Neural progenitor cell (in vitro differentiated cells): Measurements from ENCODE around the gene AOC3. TPM values are rescaled to one million over a fixed set of nuclear protein-coding genes. Genes with fewer than 3 reads are reported as not detected.

Experiments used
- DNase-seq: peaks from one replicate; pipeline ENCODE4 v3.0.0-alpha.2; 2016; ENCODE audit warnings: low spot score
- H2AFZ ChIP-seq: fragments of 200-600 bp; sonication (generic); replicated peaks from 2 replicates; pipeline ENCODE4 v1.6.1; 2016; ENCODE audit warnings: antibody characterized with exemption
- H3F3A ChIP-seq: fragments of 200-600 bp; sonication (generic); 2 replicates; pipeline ENCODE4 v1.6.1; 2016; ENCODE audit warnings: antibody characterized with exemption, low read depth
- H3K27ac ChIP-seq: fragments of 200-600 bp; sonication (generic); 2 replicates; pipeline ENCODE4 v1.5.1; 2016; ENCODE audit warnings: mild to moderate bottlenecking
- H3K27me3 ChIP-seq: fragments of 200-600 bp; sonication (generic); 2 replicates; pipeline ENCODE4 v1.6.1; 2016; ENCODE audit warnings: mild to moderate bottlenecking, moderate library complexity
- H3K36me3 ChIP-seq: fragments of 200-600 bp; sonication (generic); 2 replicates; pipeline ENCODE4 v1.5.1; 2016
- H3K4me1 ChIP-seq: fragments of 200-600 bp; sonication (generic); 2 replicates; pipeline ENCODE4 v1.6.1; 2016; ENCODE audit warnings: mixed run types
- H3K4me2 ChIP-seq: fragments of 200-600 bp; sonication (generic); 2 replicates; pipeline ENCODE4 v1.6.1; 2016
- H3K4me3 ChIP-seq: fragments of 200-600 bp; sonication (generic); 2 replicates; pipeline ENCODE4 v1.5.1; 2016
- H3K79me2 ChIP-seq: fragments of 200-600 bp; sonication (generic); 2 replicates; pipeline ENCODE4 v1.6.1; 2016; ENCODE audit warnings: low read depth
- H3K9ac ChIP-seq: fragments of 200-600 bp; sonication (generic); 2 replicates; pipeline ENCODE4 v1.6.1; 2016
- H3K9me3 ChIP-seq: fragments of 200-600 bp; sonication (generic); 2 replicates; pipeline ENCODE4 v1.5.1; 2016; ENCODE audit warnings: low read depth
- H4K20me1 ChIP-seq: fragments of 200-600 bp; sonication (generic); 2 replicates; pipeline ENCODE4 v1.6.1; 2016; ENCODE audit warnings: low read depth
- H3K27ac Mint-ChIP-seq: 3 replicates; pipeline ENCODE4 v1.8.0; 2021; ENCODE audit warnings: mixed read lengths
- H3K27me3 Mint-ChIP-seq: 2 replicates; pipeline ENCODE4 v1.8.0; 2022; ENCODE audit warnings: low read depth, mild to moderate bottlenecking, inconsistent platforms, moderate library complexity, mixed read lengths; ENCODE audit not compliant: insufficient read depth
- H3K36me3 Mint-ChIP-seq: 3 replicates; pipeline ENCODE4 v1.8.0; 2021; ENCODE audit warnings: mixed read lengths
- H3K4me1 Mint-ChIP-seq: 3 replicates; pipeline ENCODE4 v1.8.0; 2021; ENCODE audit warnings: mixed read lengths
- H3K4me3 Mint-ChIP-seq: 3 replicates; pipeline ENCODE4 v1.8.0; 2021; ENCODE audit warnings: mild to moderate bottlenecking, moderate library complexity, mixed read lengths
- H3K9me3 Mint-ChIP-seq: 3 replicates; pipeline ENCODE4 v1.8.0; 2020; ENCODE audit warnings: mixed read lengths
- CTCF ChIP-seq: fragments of 200-600 bp; sonication (generic); IDR thresholded peaks from 2 replicates; pipeline ENCODE4 v1.5.1; 2017; ENCODE audit warnings: antibody characterized with exemption, mild to moderate bottlenecking
- EZH2 ChIP-seq: fragments of 200-600 bp; sonication (generic); IDR thresholded peaks from 2 replicates; pipeline ENCODE4 v1.6.1; 2017; ENCODE audit warnings: antibody characterized with exemption, mild to moderate bottlenecking, moderate library complexity
- EZH2phosphoT487 ChIP-seq: fragments of 200-600 bp; sonication (generic); IDR thresholded peaks from 2 replicates; pipeline ENCODE4 v1.6.1; 2017; ENCODE audit warnings: antibody characterized with exemption
- total RNA-seq: library from RNA; depleted of rRNA; stranded (reverse); fragments of >200 nt; gene quantifications from 2 replicates; pipeline ENCODE4 v1.2.3, GENCODE V29; 2015; ENCODE audit warnings: low replicate concordance

The AOC3 gene
- total RNA-seq, 1 donor from 2014 or later = not detected

DNA sequence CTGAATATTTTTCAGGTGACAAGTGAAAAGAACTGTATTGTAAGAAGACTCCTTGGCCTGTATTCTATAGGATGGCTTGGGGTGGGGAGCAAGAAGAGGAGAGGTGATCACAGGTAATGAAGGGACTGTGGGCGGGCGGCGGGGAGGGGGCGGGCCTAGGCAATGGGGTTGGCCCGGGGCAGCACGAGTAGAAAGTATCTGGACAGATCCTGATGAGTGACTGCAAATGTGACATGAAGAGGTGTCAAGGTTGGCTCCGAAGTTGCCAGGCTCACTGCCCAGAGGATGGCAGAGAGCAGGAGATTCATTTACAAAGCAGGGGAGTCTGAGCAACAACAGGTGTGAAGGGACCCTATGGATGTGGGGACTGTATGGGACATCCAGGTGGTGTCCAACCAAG, 38.8 kb downstream of the AOC3 start:
- H3K36me3 ChIP-seq = no peaks in the 10 kb centered on the region
- H4K20me1 ChIP-seq = no peaks in the 10 kb centered on the region
- H3K9me3 Mint-ChIP-seq = no peaks in the 10 kb centered on the region
- no peaks in the 10 kb centered on the region for H3K27me3 ChIP-seq
- H3F3A ChIP-seq = no peaks in the 10 kb centered on the region
- no peaks in the 10 kb centered on the region for H3K4me1 ChIP-seq
- H3K4me2 ChIP-seq = no peak overlapping the region
- H3K9me3 ChIP-seq = no peaks in the 10 kb centered on the region
- DNase-seq = no peak
- no peak overlapping the region for H3K27ac Mint-ChIP-seq
- no peak overlapping the region for H2AFZ ChIP-seq
- H3K4me3 Mint-ChIP-seq = no peak overlapping the region
- H3K9ac ChIP-seq = no peak overlapping the region
- H3K79me2 ChIP-seq = no peaks in the 10 kb centered on the region
- no peaks in the 10 kb centered on the region for H3K36me3 Mint-ChIP-seq
- no peak for TF ChIP-seq CTCF
- no peak for TF ChIP-seq EZH2
- TF ChIP-seq EZH2phosphoT487 = no peak
- no peak overlapping the region for H3K27ac ChIP-seq
- H3K27me3 Mint-ChIP-seq = peaks cover 5% of the 10 kb centered on the region
- H3K4me1 Mint-ChIP-seq = peaks cover 10% of the 10 kb centered on the region
- H3K4me3 ChIP-seq = no peak overlapping the region

GRCh38 chr17:42891539-42892152, 40.6 kb downstream of the AOC3 start:
- H3K4me2 ChIP-seq = no peak overlapping the region
- H2AFZ ChIP-seq = peak overlapping the region; percentile 95
- no peaks in the 10 kb centered on the region for H3K27me3 ChIP-seq
- H3K4me1 ChIP-seq = no peaks in the 10 kb centered on the region
- no peak overlapping the region for H3K4me3 ChIP-seq
- no peaks in the 10 kb centered on the region for H3K79me2 ChIP-seq
- no peaks in the 10 kb centered on the region for H4K20me1 ChIP-seq
- H3K9me3 Mint-ChIP-seq = no peaks in the 10 kb centered on the region
- H3K27me3 Mint-ChIP-seq = peaks cover 2% of the 10 kb centered on the region
- no peak overlapping the region for H3K9ac ChIP-seq
- H3K27ac ChIP-seq = no peak overlapping the region
- H3K27ac Mint-ChIP-seq = peak overlapping the region; percentile 30
- H3K9me3 ChIP-seq = no peaks in the 10 kb centered on the region
- peaks cover 10% of the 10 kb centered on the region for H3K4me1 Mint-ChIP-seq
- TF ChIP-seq EZH2phosphoT487 (no peak), EZH2 (no peak), CTCF (no peak)
- no peaks in the 10 kb centered on the region for H3K36me3 ChIP-seq
- no peaks in the 10 kb centered on the region for H3F3A ChIP-seq
- no peaks in the 10 kb centered on the region for H3K36me3 Mint-ChIP-seq
- peak; percentile 33 for DNase-seq
- H3K4me3 Mint-ChIP-seq = no peak overlapping the region

GRCh38 chr17:42893359-42893758, 42.4 kb downstream of the AOC3 start:
- Histone ChIP-seq H3K9me3 (no peaks in the 10 kb centered on the region), H3K79me2 (no peaks in the 10 kb centered on the region), H3K27me3 (no peaks in the 10 kb centered on the region), H2AFZ (peak overlapping the region; percentile 94), H3F3A (no peaks in the 10 kb centered on the region), H3K4me2 (no peak overlapping the region), H4K20me1 (no peaks in the 10 kb centered on the region), H3K4me1 (no peaks in the 10 kb centered on the region), H3K9ac (no peak overlapping the region), H3K4me3 (no peak overlapping the region), H3K36me3 (no peaks in the 10 kb centered on the region), H3K27ac (no peak overlapping the region)
- H3K36me3 Mint-ChIP-seq = no peaks in the 10 kb centered on the region
- H3K4me1 Mint-ChIP-seq = peaks cover 10% of the 10 kb centered on the region
- TF ChIP-seq CTCF = no peak
- TF ChIP-seq EZH2phosphoT487 = no peak
- no peak for TF ChIP-seq EZH2
- no peak overlapping the region for H3K27ac Mint-ChIP-seq
- DNase-seq = no peak
- H3K4me3 Mint-ChIP-seq = no peak overlapping the region
- H3K27me3 Mint-ChIP-seq = no peaks in the 10 kb centered on the region
- no peaks in the 10 kb centered on the region for H3K9me3 Mint-ChIP-seq
